Measurements from ENCODE around the gene CA4. TPM values are rescaled to one million over a fixed set of nuclear protein-coding genes. Genes with fewer than 3 reads are reported as not detected.
"Not testable (repeated sequence)": the region's sequence is repeated elsewhere in the genome, so short reads cannot be mapped to it uniquely, and the experiment has no call there.

The CA4 gene
- not detected in 2 replicates for total RNA-seq (2013; cell fraction: nucleolus; rRNA removed)
- total RNA-seq (2014; rRNA removed) (not detected in 2 replicates), total RNA-seq (2014; rRNA removed; fragmentation: Illumina TruSeq; extraction: Trizol) (not detected in 2 replicates), total RNA-seq (2021) (not detected in 2 replicates), polyA plus RNA-seq (2011; rRNA removed) (0.20 and 0.31 TPM in 2 replicates), polyA plus RNA-seq (2014; fragmentation: Illumina TruSeq; extraction: Trizol) (0.13 TPM in 1 of 2 replicates, not detected in the other), polyA plus RNA-seq (2014; fragmentation: Nextera tagmentation; extraction: Ambion mirVana) (not detected), polyA plus RNA-seq (2014; rRNA removed) (not detected in 2 replicates), polyA plus RNA-seq (2016; fragmentation: Nextera tagmentation; extraction: Ambion mirVana) (not detected), polyA minus RNA-seq (2011; rRNA and poly(A)+ RNA removed) (not detected in 2 replicates), Bru-seq, nascent RNA (percentile 15 among the genes with signal in this experiment), BruChase-seq, experiment 1, labeled RNA remaining after a 6-hour chase (percentile 28 among the genes with signal in this experiment), BruChase-seq, experiment 2, labeled RNA remaining after a 2-hour chase (percentile 18 among the genes with signal in this experiment)
- not detected for polyA plus RNA-seq (2011; ENCODE audit: low read depth)
- 0.32 and 0.43 TPM in 2 replicates for polyA plus RNA-seq (2011; cell fraction: cytosol; rRNA removed)
- polyA plus RNA-seq (2011; cell fraction: nucleus; rRNA removed), result 0.19 and 0.57 TPM in 2 replicates
- polyA plus RNA-seq (2012), result not detected in 2 replicates
- not detected in 2 replicates for polyA minus RNA-seq (2011; cell fraction: cytosol; rRNA and poly(A)+ RNA removed)
- polyA minus RNA-seq (2011; cell fraction: nucleus; rRNA and poly(A)+ RNA removed), result not detected in 2 replicates
- long read RNA-seq, experiment 1, result 0 reads
- long read RNA-seq, experiment 2, partial matches to known transcripts, result 0 of 2 reads
- long read RNA-seq, experiment 2, other reads (novel, unspliced or antisense), result 2 of 2 reads

- no peaks in the 10 kb centered on the region; the same call in 2 of the 3 replicates for H3K9me3 ChIP-seq (replicated peaks; ENCODE audit: control insufficient read depth, insufficient read depth, low read length)
- RAD21 ChIA-PET (ENCODE audit: unreplicated experiment), result interaction anchor here (0.5 kb wide), 1 partner anchor 11 kb away, joined by 4 read pairs; no protein-coding TSS in a partner anchor
- H3K4me1 ChIP-seq (ENCODE audit: control insufficient read depth, insufficient read depth, low read length), result peaks cover 2% of the 10 kb centered on the region; the same call in 1 of the 2 replicates
- peak; percentile 90 for TF ChIP-seq SUZ12 (IDR thresholded peaks at IDR 0.05; ENCODE audit: unreplicated experiment)
- TF ChIP-seq E2F4 (IDR thresholded peaks at IDR 0.05; ENCODE audit: low read depth, low read length), result no peak
- peak within 1 kb of the TSS; percentile 33 for H3K4me2 ChIP-seq (ENCODE audit: control insufficient read depth, insufficient read depth)
- no peaks in the 10 kb centered on the region for H3K79me2 ChIP-seq (ENCODE audit: control insufficient read depth, insufficient read depth, low read length)
- H3K27ac ChIP-seq (ENCODE audit: control insufficient read depth, insufficient read depth), result no peak within 1 kb of the TSS
- no peak for DNase-seq (ENCODE audit: low read depth, low spot score)
- peaks cover 4 to 17% of the 10 kb centered on the region in 2 experiments for H3K27me3 ChIP-seq (replicated peaks in 1 of 2; ENCODE audit: control insufficient read depth in 2 of 2, insufficient read depth in 2 of 2, low read length in 1 of 2)
- 16% methylated on average over 44 of the region's 81 CpGs for WGBS (ENCODE audit: insufficient coverage, insufficient replicate concordance, low lambda C conversion rate, missing lambda C conversion rate)
- CTCF ChIA-PET, result no interaction called here
- intact Hi-C loops (cut with micrococcal nuclease; ENCODE audit: unreplicated experiment), result loop anchor here (10.0 kb wide), 1 partner anchor 485 kb away; no protein-coding TSS in a partner anchor
- no peaks in the 10 kb centered on the region for H3K36me3 ChIP-seq (ENCODE audit: control insufficient read depth in 2 of 2, insufficient read depth in 2 of 2, low read length in 1 of 2)
- H3K9ac ChIP-seq (ENCODE audit: control insufficient read depth, insufficient read depth, low read length), result no peak within 1 kb of the TSS
- POLR2A ChIA-PET, result no interaction called here
- no peak for ATAC-seq
- BruUV-seq (replicated peaks), result no TSS peak
- in situ Hi-C loops (cut with MboI), result loop anchor here (10.0 to 25.0 kb wide), 2 partner anchors 275 to 487 kb away; partner anchors contain the start of gene CHCT1
- H2AFZ ChIP-seq (ENCODE audit: control insufficient read depth, low read depth, low read length), result no peak within 1 kb of the TSS
- no peaks in the 10 kb centered on the region for H4K20me1 ChIP-seq (ENCODE audit: control insufficient read depth, insufficient read depth)
- SMC1A ChIA-PET (ENCODE audit: uncharacterized antibody, unreplicated experiment), result no interaction called here
- H3K4me3 ChIP-seq, result no peak within 1 kb of the TSS
- no peak for FAIRE-seq
These were observed at the start of gene CA4 for GRCh38 chr17:60149691-60150582. Gene CA4, plus strand, starts transcription at chr17:60149973. Its CDS starts 62 bp downstream, at chr17:60150035.

DNA sequence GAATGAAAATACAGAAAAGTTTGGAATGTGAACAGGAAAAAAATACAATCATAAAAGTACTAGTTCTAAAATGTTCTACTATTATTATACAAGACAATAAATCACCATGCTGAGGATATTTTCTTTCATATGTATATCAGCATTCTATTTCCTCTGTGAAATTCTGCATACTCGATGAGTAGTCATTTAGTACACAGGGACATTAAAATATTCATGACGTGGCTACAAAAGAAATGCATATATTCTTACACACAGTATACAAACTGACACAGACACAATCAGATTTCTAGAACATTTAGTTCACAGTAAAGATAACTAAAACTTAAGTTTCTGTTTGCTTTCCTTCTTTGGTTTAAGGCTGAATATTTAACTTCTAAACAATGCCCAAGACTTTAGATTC, 49.2 kb upstream of the CA4 start:
- H3K9ac ChIP-seq (ENCODE audit: control insufficient read depth, insufficient read depth, low read length); H3K4me1 ChIP-seq (ENCODE audit: control insufficient read depth, insufficient read depth, low read length); intact Hi-C loops (cut with micrococcal nuclease; ENCODE audit: unreplicated experiment); POLR2A ChIA-PET; CTCF ChIA-PET; BruUV-seq (replicated peaks); H3K27ac ChIP-seq (ENCODE audit: control insufficient read depth, insufficient read depth); H3K79me2 ChIP-seq (ENCODE audit: control insufficient read depth, insufficient read depth, low read length); H3K4me3 ChIP-seq; FAIRE-seq; H3K4me2 ChIP-seq (ENCODE audit: control insufficient read depth, insufficient read depth); H3K9me3 ChIP-seq (replicated peaks; ENCODE audit: control insufficient read depth, insufficient read depth, low read length); H3K36me3 ChIP-seq (ENCODE audit: control insufficient read depth in 2 of 2, insufficient read depth in 2 of 2, low read length in 1 of 2); in situ Hi-C loops (cut with MboI); H2AFZ ChIP-seq (ENCODE audit: control insufficient read depth, low read depth, low read length); ATAC-seq; RAD21 ChIA-PET (ENCODE audit: unreplicated experiment); H3K27me3 ChIP-seq (replicated peaks in 1 of 2; ENCODE audit: control insufficient read depth in 2 of 2, insufficient read depth in 2 of 2, low read length in 1 of 2); H4K20me1 ChIP-seq (ENCODE audit: control insufficient read depth, insufficient read depth); SMC1A ChIA-PET (ENCODE audit: uncharacterized antibody, unreplicated experiment); DNase-seq (ENCODE audit: low read depth, low spot score): not testable (repeated sequence)
- 0% methylated on average over 1 of the region's 2 CpGs for WGBS (ENCODE audit: insufficient coverage, insufficient replicate concordance, low lambda C conversion rate, missing lambda C conversion rate)
